Fibroblast of lung (primary cell): Measurements from ENCODE around the gene JAK1. TPM values are rescaled to one million over a fixed set of nuclear protein-coding genes. Genes with fewer than 3 reads are reported as not detected.

Experiments
- DNase-seq, 2 donors: peaks; one replicate each; pipeline versions ENCODE4 v3.0.0 to v3.0.0-alpha.2; 2010; ENCODE audit warnings: low read depth in 2 of 2
- H2AFZ ChIP-seq: 2 replicates; pipeline ENCODE4 v1.5.1; 2012; ENCODE audit warnings: low read length, control low read depth, inconsistent platforms
- H3K27ac ChIP-seq: 2 replicates; pipeline ENCODE4 v1.5.1; 2011; ENCODE audit warnings: low read length, control low read depth; ENCODE audit not compliant: insufficient read depth
- H3K27me3 ChIP-seq: 2 replicates; pipeline ENCODE4 v1.5.1; 2011; ENCODE audit warnings: mild to moderate bottlenecking, low read length; ENCODE audit not compliant: control insufficient read depth, insufficient read depth
- H3K36me3 ChIP-seq: 2 replicates; pipeline ENCODE4 v1.5.1; 2011; ENCODE audit warnings: low read length; ENCODE audit not compliant: control insufficient read depth, insufficient read depth
- H3K4me1 ChIP-seq: 2 replicates; pipeline ENCODE4 v1.5.1; 2011; ENCODE audit warnings: low read length; ENCODE audit not compliant: control insufficient read depth, insufficient read depth; ENCODE audit errors: extremely low read depth
- H3K4me2 ChIP-seq: 2 replicates; pipeline ENCODE4 v1.5.1; 2011; ENCODE audit warnings: low read length, control low read depth; ENCODE audit not compliant: insufficient read depth; ENCODE audit errors: extremely low read depth
- H3K4me3 ChIP-seq, 4 experiments: fragments of 200-600 bp in 1 of 4; sonication (generic) in 1 of 4; replicated peaks in 1 of 4; 2 replicates each; pipeline ENCODE4 v1.5.1; 2011 to 2016; ENCODE audit warnings: low read length in 4 of 4, low read depth in 3 of 4, mild to moderate bottlenecking in 3 of 4, control low read depth in 2 of 4, inconsistent platforms in 1 of 4, mixed read lengths in 1 of 4; ENCODE audit not compliant: insufficient read depth in 1 of 4; ENCODE audit errors: control extremely low read depth in 1 of 4
- H3K79me2 ChIP-seq: 2 replicates; pipeline ENCODE4 v1.5.1; 2012; ENCODE audit warnings: mild to moderate bottlenecking, low read length, inconsistent platforms; ENCODE audit not compliant: control insufficient read depth, insufficient read depth
- H3K9ac ChIP-seq: 2 replicates; pipeline ENCODE4 v1.5.1; 2011; ENCODE audit warnings: mild to moderate bottlenecking, low read length, control low read depth; ENCODE audit not compliant: insufficient read depth
- H3K9me3 ChIP-seq: 2 replicates; pipeline ENCODE4 v1.5.1; 2012; ENCODE audit warnings: low read depth, low read length; ENCODE audit not compliant: control insufficient read depth, insufficient read depth
- H4K20me1 ChIP-seq: 2 replicates; pipeline ENCODE4 v1.5.1; 2011; ENCODE audit warnings: low read length; ENCODE audit not compliant: control insufficient read depth, insufficient read depth; ENCODE audit errors: extremely low read depth
- EZH2 ChIP-seq: IDR thresholded peaks from 2 replicates; pipeline ENCODE4 v1.5.1; 2012; ENCODE audit warnings: low read length, control low read depth, mild to moderate bottlenecking; ENCODE audit errors: missing control alignments
- polyA plus RNA-seq, 2 donors: library from polyadenylated mRNA; depleted of rRNA in 1 of 2; stranded (reverse) in 1 of 2; unstranded in 1 of 2; fragments of >200 nt; gene quantifications; 2 replicates each; pipeline ENCODE4 v1.2.1, GENCODE V29; 2011 to 2012; ENCODE audit warnings: missing spikeins in 1 of 2
- total RNA-seq: library from RNA; depleted of rRNA; stranded (reverse); fragments of >200 nt; gene quantifications from 2 replicates; pipeline ENCODE4 v1.2.1, GENCODE V29; 2014
- TF ChIP-seq, protein P1 (sequence below), 2 donors: IDR thresholded peaks in 1 of 2; conservative IDR thresholded peaks in 1 of 2; 1 replicate in 1 of 2; 2 replicates in 1 of 2; pipeline ENCODE4 v1.5.1; 2011 to 2012; ENCODE audit warnings: low read length in 2 of 2, control low read depth in 1 of 2, inconsistent platforms in 1 of 2, low read depth in 1 of 2, mild to moderate bottlenecking in 1 of 2

Gene JAK1
- total and polyA plus RNA-seq, 2 donors (not counting 1 experiment from before 2014, with no cell fraction given), result 144 to 152 TPM

DNA sequence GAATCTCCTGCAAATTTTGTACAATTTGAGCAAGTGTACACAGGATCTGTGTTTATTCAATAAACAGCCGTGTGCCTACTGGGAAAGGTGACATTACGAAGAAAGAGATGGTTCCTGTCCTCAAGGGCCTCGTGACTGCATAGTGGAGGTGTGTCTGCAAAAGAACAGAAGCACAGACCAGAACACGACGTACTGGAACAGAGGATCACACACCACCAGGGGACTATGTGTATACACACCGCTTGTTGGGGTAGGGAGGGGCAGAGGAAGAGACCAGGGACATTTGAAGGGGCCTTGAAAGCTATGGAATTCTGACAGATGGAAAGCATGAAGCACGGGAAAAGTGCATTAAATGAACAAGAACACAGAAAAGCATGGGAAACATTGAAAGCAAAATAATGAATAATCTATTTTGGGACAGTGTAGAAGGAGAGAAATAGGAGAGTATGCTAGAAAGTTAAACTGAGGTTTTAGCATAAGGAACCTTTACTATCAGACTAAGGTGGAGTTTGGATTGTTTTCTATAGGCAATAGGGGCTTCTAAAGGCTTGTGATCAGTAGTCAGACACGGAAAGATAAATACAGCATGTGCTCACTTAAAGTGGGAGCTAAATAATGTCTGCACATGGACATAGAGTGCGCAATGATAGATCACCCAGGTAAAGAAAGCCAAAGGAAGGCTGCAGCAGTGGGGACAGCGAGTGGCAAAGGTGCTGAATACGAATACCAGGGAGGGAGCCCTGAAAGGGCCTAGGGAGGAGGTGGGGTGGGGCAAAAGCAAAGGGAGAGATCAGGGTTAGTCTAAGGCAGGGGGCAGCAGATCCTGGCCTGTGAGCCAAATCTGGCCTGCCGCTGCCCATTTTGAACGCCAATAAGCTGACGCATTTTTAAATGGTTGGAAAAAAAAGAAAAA, 11.0 kb downstream of the JAK1 start:
- Histone ChIP-seq H3K9ac (no peak overlapping the region), H3K36me3 (no peaks in the 10 kb centered on the region), H3K4me3 (no peak overlapping the region), H3K79me2 (peaks cover 71% of the 10 kb centered on the region), H3K27ac (no peak overlapping the region), H4K20me1 (no peaks in the 10 kb centered on the region), H3K4me1 (peaks cover 6% of the 10 kb centered on the region), H3K9me3 (no peaks in the 10 kb centered on the region), H3K27me3 (no peaks in the 10 kb centered on the region), H3K4me2 (no peak overlapping the region), H2AFZ (no peak overlapping the region)
- TF ChIP-seq EZH2, result no peak
- TF ChIP-seq, protein P1, sequence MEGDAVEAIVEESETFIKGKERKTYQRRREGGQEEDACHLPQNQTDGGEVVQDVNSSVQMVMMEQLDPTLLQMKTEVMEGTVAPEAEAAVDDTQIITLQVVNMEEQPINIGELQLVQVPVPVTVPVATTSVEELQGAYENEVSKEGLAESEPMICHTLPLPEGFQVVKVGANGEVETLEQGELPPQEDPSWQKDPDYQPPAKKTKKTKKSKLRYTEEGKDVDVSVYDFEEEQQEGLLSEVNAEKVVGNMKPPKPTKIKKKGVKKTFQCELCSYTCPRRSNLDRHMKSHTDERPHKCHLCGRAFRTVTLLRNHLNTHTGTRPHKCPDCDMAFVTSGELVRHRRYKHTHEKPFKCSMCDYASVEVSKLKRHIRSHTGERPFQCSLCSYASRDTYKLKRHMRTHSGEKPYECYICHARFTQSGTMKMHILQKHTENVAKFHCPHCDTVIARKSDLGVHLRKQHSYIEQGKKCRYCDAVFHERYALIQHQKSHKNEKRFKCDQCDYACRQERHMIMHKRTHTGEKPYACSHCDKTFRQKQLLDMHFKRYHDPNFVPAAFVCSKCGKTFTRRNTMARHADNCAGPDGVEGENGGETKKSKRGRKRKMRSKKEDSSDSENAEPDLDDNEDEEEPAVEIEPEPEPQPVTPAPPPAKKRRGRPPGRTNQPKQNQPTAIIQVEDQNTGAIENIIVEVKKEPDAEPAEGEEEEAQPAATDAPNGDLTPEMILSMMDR (conservative IDR thresholded peaks at IDR 0.05 in 1 of 2, IDR thresholded peaks at IDR 0.05 in 1 of 2; ENCODE audit: low read depth in 1 of 2, low read length in 2 of 2), result no peak
- DNase-seq, result no peak

GRCh38 chr1:64953241-64953640, 13.1 kb downstream of the JAK1 start:
- TF ChIP-seq, protein P1 (conservative IDR thresholded peaks at IDR 0.05 in 1 of 2, IDR thresholded peaks at IDR 0.05 in 1 of 2; ENCODE audit: low read depth in 1 of 2, low read length in 2 of 2), result no peak
- no peak for TF ChIP-seq EZH2
- H3K4me1 ChIP-seq, result peaks cover 6% of the 10 kb centered on the region
- no peak for DNase-seq
- no peak overlapping the region for H3K27ac ChIP-seq
- no peaks in the 10 kb centered on the region for H3K36me3 ChIP-seq
- peaks cover 2% of the 10 kb centered on the region for H4K20me1 ChIP-seq
- peaks cover 63% of the 10 kb centered on the region for H3K79me2 ChIP-seq
- no peak overlapping the region for H3K4me3 ChIP-seq
- H3K27me3 ChIP-seq, result no peaks in the 10 kb centered on the region
- no peak overlapping the region for H3K4me2 ChIP-seq
- H3K9me3 ChIP-seq, result no peaks in the 10 kb centered on the region
- no peak overlapping the region for H2AFZ ChIP-seq
- H3K9ac ChIP-seq, result no peak overlapping the region

DNA sequence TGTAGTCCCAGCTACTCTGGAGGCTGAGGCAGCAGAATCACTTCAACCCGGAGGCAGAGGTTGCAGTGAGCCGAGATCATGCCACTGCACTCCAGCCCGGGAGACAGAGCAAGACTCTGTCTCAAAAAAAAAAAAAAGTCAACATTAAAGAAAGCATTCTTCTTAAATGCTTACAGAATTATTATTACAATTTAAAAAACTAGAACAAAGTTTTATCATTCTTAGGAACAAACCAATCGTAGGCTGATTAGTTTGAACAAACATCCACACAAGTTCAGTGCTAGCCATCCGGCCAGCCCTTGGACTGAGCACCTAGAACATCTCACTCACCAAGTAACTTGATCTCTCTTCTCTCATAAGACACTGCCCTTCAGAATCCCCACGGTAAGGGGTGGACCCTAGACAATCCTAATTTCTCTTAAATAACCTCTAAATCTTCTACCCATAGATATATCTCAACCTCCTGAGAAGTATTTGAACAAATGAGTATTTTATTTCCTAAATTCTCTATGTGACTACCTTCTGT, 16.0 kb downstream of the JAK1 start:
- H3K4me1 ChIP-seq, result no peaks in the 10 kb centered on the region
- H3K4me2 ChIP-seq, result no peak overlapping the region
- peaks cover 2% of the 10 kb centered on the region for H4K20me1 ChIP-seq
- no peaks in the 10 kb centered on the region for H3K36me3 ChIP-seq
- H2AFZ ChIP-seq, result no peak overlapping the region
- H3K79me2 ChIP-seq, result peaks cover 60% of the 10 kb centered on the region
- no peaks in the 10 kb centered on the region for H3K9me3 ChIP-seq
- no peaks in the 10 kb centered on the region for H3K27me3 ChIP-seq
- DNase-seq, result no peak
- H3K27ac ChIP-seq, result no peak overlapping the region
- TF ChIP-seq EZH2, result no peak
- TF ChIP-seq, protein P1 (conservative IDR thresholded peaks at IDR 0.05 in 1 of 2, IDR thresholded peaks at IDR 0.05 in 1 of 2; ENCODE audit: low read depth in 1 of 2, low read length in 2 of 2), result no peak
- no peak overlapping the region for H3K4me3 ChIP-seq
- no peak overlapping the region for H3K9ac ChIP-seq
